Measurements from ENCODE around the gene DNAJA2.

DNA sequence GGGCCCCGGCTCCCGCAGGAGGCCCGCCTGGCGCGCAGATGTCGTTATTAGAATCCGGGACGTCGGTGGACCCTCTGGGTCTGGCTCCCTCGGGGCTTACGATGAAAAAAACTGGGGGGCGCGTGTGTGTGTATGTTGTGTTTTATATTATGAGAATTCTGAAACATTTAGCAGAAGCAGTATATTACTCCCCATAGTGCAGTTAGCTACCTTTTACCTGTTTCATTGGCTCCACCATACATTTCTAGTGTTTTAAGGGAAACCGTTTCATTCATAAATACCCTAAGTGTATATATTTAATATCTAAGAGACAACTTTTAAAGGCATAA is 486 bp upstream of the DNAJA2 start:
- TF ChIP-seq, protein P1, sequence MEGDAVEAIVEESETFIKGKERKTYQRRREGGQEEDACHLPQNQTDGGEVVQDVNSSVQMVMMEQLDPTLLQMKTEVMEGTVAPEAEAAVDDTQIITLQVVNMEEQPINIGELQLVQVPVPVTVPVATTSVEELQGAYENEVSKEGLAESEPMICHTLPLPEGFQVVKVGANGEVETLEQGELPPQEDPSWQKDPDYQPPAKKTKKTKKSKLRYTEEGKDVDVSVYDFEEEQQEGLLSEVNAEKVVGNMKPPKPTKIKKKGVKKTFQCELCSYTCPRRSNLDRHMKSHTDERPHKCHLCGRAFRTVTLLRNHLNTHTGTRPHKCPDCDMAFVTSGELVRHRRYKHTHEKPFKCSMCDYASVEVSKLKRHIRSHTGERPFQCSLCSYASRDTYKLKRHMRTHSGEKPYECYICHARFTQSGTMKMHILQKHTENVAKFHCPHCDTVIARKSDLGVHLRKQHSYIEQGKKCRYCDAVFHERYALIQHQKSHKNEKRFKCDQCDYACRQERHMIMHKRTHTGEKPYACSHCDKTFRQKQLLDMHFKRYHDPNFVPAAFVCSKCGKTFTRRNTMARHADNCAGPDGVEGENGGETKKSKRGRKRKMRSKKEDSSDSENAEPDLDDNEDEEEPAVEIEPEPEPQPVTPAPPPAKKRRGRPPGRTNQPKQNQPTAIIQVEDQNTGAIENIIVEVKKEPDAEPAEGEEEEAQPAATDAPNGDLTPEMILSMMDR (IDR thresholded peaks at IDR 0.05), result no peak
- no peak for TF ChIP-seq POLR2A (IDR thresholded peaks at IDR 0.05)

Data from thyroid gland (tissue), 4 donors.